NCI-H2227 treated with DMSO at 0.1 percent for 48 hours (cell line): ENCODE results near the gene MYO9A.

Source experiments
- DNase-seq: peaks from one replicate; lab custom pipeline; 2025; lab: John Stamatoyannopoulos, UW

The MYO9A gene

GRCh38 chr15:71957026-71957425 lies 160.9 kb downstream of the MYO9A start:
- DNase-seq: no peak

DNA sequence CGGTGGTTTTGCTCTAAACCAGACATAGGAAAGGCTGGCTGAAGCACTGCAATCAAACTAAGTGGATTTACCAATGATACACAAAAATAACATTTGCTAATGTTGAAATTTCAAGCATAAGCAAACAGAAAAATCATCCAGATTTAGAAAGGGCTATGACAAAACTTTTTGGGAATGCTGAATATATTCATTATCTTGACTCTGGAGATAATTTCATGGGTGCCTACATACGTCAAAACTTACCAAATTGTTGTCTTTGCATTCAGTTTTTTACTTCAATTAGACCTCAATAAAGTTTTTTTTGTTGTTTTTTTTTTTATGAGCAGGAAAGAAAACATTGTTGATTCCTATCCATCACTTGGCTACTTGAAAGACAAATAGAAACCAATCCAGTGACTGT lies 166.8 kb downstream of the MYO9A start:
- no peak for DNase-seq

GRCh38 chr15:71945012-71945411 lies 172.9 kb downstream of the MYO9A start:
- DNase-seq: no peak

GRCh38 chr15:71943806-71944205 lies 174.1 kb downstream of the MYO9A start:
- no peak for DNase-seq

- no peak for DNase-seq
These were observed 177.9 kb downstream of the MYO9A start for GRCh38 chr15:71939981-71940588.

DNA sequence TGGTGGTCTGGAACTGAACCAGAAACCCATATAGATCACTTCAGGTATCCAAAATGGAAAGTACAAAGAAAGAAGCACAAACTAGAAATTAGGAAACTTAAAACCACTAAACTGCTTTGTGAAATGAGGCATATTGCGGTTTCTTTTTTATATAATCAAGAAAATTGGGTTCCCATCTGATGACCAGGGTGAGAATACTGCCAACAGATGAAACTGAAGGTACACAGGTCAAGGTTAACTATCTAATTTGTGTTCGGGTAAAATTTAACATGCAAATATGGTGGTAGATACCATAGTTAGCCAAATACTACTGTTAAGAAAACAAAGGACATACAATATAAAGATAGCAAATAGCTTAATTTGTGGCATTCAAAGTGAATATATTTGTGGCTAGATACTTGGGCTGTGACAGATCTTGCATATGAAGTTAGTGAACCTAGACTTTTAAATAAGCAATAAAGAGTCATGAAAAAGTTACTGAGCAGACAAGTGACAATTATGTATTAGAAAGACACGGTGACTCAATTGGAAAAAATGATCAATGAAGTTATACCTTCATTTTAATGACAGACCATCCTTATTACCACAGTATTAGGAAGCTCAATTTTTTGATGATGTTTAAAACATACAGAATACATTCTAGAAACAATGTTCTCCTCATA lies 180.2 kb downstream of the MYO9A start:
- no peak for DNase-seq

GRCh38 chr15:71934446-71934845 lies 183.5 kb downstream of the MYO9A start:
- no peak for DNase-seq

- DNase-seq: no peak
These were observed 185.3 kb downstream of the MYO9A start for GRCh38 chr15:71932689-71933088.

GRCh38 chr15:71931261-71931660 lies 186.7 kb downstream of the MYO9A start:
- no peak for DNase-seq

DNA sequence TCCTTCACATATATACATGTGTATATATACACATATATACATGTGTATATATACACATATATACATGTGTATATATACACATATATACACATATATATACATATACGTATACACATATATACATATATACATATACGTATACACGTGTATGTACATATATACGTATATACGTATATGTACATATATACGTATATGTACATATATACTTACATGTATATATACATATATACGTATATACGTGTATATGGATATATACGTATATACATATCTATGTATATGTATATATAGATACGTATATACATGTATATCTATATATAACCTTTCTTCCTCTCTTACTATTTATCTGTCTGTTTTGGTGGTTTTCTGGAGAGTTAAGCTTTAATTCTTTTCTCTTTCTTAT lies 192.8 kb downstream of the MYO9A start:
- no peak for DNase-seq

DNA sequence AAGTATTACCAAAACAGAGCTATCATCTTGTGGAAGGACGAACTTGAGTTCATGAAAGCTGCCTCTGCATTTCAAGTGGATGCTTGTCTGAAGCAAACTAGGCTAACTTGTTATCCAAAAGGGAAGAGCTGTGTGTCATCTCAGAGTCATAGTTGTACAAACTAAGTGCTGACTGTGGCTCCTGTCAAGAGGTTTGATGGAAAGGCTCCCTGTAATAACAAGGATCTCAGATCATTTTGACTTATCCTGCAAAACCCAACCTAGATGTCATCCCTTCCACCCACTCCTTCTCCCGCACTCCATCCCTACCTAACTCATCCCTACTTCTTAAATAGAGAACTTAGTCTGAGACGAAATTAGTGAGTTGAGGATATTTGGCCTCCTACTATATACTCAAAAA lies 196.8 kb downstream of the MYO9A start:
- no peak for DNase-seq

DNA sequence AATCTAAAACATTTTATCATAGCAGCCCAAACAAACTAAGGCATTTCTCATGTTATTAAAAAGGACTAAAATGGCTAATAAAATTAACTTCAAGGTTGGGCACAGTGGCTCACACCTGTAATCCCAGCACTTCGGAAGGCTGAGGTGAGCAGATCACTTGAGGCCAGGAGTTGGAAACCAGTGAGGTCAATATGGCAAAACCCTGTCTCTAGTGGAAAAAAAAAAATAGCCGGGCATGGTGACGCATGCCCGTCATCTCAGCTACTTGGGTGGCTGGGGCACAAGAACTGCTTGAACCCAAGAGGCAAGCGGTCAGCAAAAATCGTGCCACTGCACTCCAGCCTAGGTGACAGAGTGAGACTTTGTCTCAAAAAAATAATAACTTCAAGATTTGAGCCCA lies 197.4 kb downstream of the MYO9A start:
- no peak for DNase-seq

GRCh38 chr15:71916834-71917233 lies 201.1 kb downstream of the MYO9A start:
- DNase-seq: no peak

DNA sequence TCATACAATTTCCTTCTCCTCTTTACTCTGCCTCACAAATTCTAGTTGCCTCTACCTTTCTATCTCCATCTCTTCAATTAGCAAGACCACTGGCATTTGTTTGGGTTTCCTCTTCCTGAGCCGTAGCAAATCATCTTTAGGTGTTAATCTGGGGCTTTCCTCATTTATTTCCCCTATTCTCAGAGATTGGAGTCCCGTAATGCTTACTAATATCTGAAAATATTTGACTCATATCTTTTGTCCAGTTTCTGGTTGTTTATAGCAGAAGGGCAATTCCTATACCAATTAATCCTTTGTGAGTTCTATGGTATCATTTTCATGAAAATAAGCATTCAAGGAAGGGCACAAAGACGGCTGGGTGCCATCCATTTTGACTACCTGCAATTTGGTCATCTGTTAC lies 203.9 kb downstream of the MYO9A start:
- DNase-seq: no peak

DNA sequence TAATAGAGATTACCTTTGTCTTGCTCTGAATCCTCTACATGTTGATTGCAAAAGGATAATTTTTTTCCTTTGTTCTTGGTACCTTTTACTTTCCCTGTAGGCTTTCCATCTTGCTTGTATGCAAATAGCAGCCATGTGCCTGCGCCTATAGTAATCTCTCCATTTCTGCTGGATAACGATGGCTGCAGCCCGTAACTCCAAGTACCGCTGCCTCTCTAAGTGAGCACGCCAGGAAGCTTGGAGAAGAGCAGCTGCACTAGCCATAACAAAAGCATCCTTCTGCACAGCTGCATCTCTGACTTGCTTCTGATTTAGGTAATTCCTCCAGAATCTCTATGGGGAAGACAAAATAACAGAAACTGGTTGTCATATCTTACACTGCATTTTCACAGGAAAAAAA lies 218.3 kb downstream of the MYO9A start:
- no peak for DNase-seq

GRCh38 chr15:71893691-71894090 lies 224.3 kb downstream of the MYO9A start:
- DNase-seq: no peak

DNA sequence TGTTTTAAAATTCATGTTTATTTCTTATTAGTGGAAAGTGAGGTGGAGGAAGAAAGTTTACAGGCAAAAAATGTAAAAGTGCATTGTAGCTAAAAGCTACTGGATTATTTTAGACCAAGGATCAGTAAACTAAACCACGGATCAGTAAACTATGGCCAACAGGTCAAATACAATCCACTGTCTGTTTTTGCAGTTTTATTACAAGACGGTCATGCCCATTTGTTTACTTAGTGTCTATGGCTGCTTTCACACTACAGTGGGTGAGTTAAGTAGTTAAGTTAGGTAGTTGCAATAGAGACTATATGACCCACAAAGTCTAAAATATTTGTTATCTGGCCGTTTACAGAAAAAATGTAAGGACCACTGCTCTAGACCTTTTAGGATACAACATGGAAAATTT lies 225.6 kb downstream of the MYO9A start:
- no peak for DNase-seq

GRCh38 chr15:71891026-71891425 lies 226.9 kb downstream of the MYO9A start:
- DNase-seq: no peak

DNA sequence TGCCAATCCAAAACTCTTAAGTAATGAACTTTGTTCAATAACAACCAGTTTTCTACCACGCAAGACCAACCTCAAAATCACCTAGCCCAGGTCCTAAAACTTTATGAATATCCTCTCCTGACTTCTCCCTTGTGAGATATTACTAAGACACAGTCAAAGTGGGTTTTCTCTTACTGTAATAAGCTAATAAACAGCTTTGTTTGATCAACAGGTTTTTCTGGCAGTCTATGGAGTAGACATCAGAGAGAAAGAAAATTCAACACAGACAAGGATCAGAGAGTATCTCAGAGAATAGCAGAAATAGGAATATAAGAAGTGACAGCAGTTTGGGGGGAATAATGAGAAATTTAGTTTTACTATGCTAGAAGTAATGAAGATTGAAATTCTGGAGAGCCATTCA lies 228.0 kb downstream of the MYO9A start:
- no peak for DNase-seq

- DNase-seq: no peak
These were observed 228.6 kb downstream of the MYO9A start for GRCh38 chr15:71889385-71889784.

- no peak for DNase-seq
These were observed 229.2 kb downstream of the MYO9A start for GRCh38 chr15:71888797-71889196.

DNA sequence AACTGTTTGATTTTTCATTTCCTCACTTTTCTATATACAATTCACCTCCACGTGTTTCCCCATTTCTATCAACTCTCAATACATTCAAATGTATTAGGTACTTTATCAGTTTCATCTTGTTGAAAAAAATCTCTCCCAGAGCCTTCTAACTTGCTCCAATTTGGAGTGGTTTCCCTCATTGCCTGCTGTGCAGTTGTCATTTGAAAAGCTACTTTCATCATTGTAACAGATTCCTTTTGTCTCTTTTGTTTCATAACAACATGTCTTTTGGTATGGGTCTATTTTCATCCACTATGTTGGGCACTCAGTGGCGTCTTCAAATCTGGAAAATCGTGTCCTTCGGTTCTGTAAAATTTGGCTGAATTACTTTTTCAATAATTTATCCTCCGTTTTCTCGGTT lies 232.6 kb downstream of the MYO9A start:
- no peak for DNase-seq

- DNase-seq: no peak
These were observed 234.5 kb downstream of the MYO9A start for GRCh38 chr15:71883447-71883846.

- no peak for DNase-seq
These were observed 237.7 kb downstream of the MYO9A start for GRCh38 chr15:71880276-71880675.
